Upper lobe of left lung (tissue), 4 donors: Measurements from ENCODE around the gene GAR1.

Experiments
- CTCF ChIP-seq, 6 experiments: fragments of 450-650 bp in 4 of 6; fragments of 200-600 bp in 2 of 6; sonication (generic) in 2 of 6; IDR thresholded peaks; one replicate each; pipeline ENCODE4 v1.5.1; 2016 to 2019; ENCODE audit warnings: antibody characterized with exemption in 6 of 6
- POLR2A ChIP-seq, 4 donors: fragments of 450-650 bp; IDR thresholded peaks; one replicate each; pipeline ENCODE4 v1.5.1; 2016 to 2017; ENCODE audit warnings: antibody characterized with exemption in 4 of 4, mild to moderate bottlenecking in 2 of 4

DNA sequence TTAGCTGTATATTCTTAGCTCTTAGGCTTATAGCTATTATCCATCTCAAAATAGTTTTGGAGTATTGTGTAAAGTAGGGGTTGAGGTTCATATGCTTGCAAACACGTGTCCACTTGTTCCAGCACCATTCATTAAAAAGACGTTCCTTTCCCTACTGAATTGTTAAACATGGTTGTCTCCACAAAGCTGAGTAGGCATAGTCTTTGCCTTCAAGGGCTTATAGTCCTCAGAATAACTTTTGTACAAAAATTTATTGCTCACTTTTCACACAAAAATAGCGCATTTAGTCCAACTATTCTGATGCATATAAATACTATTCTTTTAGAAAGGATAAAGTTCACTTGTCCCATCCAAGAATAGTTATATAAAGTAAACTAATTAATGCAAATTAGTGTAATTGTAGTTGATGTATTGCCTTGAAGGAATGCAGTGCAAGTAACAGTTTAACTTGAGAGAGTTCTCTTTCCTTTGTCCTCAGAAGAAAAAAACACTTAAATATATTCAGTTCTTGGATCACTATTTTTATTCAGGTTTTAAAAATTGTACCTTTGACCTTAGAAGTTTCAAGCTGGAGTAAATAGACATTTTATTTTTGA is 46.5 kb downstream of the GAR1 start:
- TF ChIP-seq CTCF (IDR thresholded peaks at IDR 0.05) (no peak), POLR2A (IDR thresholded peaks at IDR 0.05) (no peak)
